DMS53 treated with DMSO at 0.1 percent for 48 hours (cell line): ENCODE results near the gene CD52.
"Not testable (repeated sequence)": the region's sequence is repeated elsewhere in the genome, so short reads cannot be mapped to it uniquely, and the experiment has no call there.

Experiments used
- DNase-seq: peaks from one replicate; lab custom pipeline; 2025; ENCODE audit not compliant: unreplicated experiment; lab: John Stamatoyannopoulos, UW

Gene CD52

DNA sequence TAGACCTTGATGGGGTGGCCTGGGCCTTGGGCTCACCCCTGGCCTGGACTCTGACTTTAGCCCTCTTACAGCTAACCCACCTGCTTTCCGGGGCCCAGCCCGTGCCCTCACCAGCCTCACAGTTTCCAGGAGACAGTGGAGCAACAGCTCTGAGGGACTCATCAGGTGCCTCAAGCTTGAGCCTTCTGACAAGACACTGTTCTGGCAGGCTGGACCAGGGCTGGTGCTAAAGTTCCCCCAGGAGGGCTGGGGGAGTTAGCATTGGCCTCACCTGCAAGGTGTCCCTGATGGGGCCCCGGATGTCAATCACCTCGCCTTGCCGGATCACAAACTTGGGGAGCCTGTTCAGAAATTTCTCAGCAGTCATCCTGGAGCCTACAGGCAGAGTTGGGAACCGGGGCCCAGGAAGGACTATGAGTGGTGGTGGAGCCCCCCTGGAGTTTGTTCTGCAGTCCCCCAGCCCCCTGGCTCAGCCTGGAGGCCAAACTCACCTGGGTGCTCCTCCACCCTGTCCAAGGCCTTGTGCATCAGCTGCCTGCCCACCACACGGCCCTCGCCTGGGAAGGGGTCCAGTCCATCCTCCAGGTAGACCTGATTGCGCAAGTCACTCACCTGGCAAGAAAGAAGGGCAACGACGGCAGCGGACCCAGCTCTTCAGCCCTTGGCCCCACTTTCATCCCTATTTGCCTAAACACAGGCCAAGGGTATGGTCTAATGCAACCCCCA, 33.7 kb upstream of the CD52 start:
- no peak for DNase-seq

DNA sequence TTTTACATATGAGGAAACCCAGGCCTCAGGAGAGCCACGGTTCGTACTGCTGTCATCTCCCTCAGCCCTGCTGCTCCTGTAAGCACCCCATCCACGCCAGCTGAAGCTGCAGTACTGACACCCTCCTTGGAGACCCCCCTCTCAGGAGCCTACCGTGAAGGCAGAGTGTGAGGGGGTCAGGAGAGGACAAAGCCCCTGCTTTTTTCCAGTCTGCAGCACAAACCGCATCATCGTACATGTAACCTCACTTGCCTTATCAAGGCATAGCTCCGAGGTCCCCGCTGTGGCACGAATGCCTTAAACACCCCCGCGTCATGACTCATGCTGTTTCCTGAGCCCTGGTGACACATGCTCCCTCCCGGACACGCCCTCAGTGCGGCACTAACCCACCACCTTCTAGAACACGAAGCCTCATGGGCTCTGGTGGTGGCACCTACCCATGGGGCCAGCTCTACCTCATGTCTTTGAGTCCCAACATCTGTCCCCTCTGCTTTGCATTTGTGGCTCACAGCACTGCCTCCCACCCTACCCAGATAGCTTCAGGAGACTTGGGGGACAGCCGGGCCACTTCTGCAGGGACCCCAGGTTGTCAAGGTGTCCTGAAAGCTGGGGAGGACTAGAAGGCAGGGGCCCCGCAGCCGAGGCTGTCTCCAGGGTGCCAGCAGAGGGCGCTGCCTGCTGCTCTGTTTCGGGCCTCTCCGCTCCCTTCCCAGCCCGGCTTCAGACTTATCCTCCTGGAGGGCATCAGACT, 33.0 kb upstream of the CD52 start:
- peak; percentile 65 for DNase-seq

DNA sequence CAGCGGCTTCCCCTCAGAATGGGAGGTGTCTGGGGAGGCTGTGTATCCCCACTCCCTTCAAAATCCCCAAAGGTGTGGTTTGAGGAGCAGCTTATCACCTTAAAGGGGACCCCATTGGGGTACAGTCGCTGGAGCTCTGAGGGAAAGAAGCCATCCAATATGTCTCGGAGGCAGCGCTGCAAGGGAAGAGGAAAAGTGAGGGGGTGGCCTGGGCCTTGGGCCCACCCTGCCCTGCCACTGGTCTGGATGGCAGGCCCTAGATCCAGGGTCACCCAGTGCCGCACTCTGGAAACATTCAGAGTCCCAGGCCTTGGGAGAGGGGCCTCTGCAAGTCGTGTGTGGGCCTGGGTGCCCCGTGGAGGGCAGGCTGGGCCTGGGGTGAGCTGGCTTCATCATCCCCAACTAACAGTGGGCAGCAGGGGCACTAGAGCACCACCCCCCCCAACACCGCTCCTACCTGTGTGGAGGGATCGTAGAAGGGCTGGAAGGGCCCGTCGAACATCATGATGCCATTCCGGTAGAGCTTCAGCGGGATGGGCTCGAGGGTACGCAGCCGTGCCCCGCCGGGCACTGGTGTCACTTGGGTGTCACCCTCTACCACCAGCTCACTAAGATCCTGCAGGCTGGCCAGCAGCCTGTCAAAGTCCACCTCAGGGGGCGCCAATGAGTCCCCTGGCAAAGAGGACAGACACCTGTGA, 32.2 kb upstream of the CD52 start:
- DNase-seq, result no peak

- DNase-seq, result no peak
These were observed 31.7 kb upstream of the CD52 start for GRCh38 chr1:26286064-26286416.

- no peak for DNase-seq
These were observed 30.6 kb upstream of the CD52 start for GRCh38 chr1:26287033-26287711.

- no peak for DNase-seq
These were observed 29.9 kb upstream of the CD52 start for GRCh38 chr1:26287811-26288210.

DNA sequence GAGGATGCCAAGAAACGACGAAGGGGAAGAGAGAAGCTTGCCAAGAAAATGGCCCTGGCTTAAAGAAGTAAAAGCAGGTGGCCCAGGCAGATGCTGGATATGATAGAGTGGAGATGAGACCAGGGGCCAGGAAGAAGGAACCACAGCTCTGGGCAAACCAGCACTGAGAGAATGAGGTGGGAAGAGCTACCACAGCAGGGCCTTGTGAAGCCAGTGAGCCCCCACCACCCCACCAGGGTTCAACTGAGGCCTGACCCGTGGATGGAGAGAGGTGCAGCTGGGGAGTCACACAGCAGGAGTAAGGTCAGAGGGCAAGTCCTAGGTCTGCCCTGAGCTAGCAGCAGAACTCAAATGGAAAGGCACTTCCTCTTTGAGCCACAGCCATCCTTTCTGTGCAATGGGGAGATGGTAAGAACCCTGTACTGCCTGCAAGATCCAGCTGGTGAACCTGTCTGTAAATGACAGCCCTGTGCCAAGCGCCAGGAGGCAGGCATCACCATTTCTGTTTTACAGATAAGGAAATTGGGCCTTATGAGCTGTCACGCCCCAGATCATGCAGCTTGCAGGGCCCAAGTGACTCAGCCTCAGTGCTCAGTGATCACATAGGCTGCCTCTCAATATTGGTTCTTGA, 29.3 kb upstream of the CD52 start:
- no peak for DNase-seq

GRCh38 chr1:26289158-26290059, 28.3 kb upstream of the CD52 start:
- DNase-seq, result no peak

GRCh38 chr1:26290122-26290881, 27.5 kb upstream of the CD52 start:
- no peak for DNase-seq

DNA sequence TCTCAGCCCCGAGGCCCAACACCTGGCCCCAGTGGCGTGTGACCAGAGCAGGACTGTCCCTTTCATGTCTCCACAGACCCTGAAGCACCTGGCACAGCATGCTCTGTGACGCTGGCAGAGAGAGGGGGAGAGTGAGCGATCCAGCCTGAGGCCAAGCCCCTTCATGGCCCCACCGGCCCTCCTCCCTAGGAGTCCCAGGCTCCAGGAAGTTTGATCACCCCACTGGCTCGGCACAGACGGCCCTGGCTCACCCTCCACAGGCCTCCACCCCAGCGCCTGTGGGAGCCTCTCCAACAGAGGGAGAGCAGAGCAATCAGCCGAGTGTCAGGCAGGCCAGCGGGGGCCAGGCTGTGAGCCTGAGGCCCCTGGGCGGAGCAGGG, 26.9 kb upstream of the CD52 start:
- no peak for DNase-seq

GRCh38 chr1:26291433-26291832, 26.3 kb upstream of the CD52 start:
- DNase-seq, result no peak

DNA sequence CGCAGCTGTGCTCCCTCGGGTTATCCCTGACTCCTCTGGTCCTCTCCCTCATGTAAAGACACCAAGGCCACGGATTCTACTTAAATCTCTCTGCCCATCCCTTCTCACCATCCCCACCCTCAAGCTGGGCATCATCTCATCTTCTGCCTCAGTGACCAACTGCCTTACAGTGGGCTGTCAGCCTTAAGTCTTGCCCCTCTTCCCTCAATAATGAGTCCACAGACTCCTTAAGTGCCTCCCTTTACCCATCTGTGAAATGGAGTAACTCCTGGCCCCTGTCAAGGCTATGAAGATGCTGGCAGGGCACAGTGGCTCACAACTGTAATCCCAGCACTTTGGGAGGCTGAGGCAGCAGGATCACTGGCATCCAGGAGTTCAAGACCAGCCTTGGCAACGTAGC, 25.8 kb upstream of the CD52 start:
- no peak for DNase-seq

- DNase-seq, result not testable (repeated sequence)
These were observed 25.0 kb upstream of the CD52 start for GRCh38 chr1:26292735-26293134.

DNA sequence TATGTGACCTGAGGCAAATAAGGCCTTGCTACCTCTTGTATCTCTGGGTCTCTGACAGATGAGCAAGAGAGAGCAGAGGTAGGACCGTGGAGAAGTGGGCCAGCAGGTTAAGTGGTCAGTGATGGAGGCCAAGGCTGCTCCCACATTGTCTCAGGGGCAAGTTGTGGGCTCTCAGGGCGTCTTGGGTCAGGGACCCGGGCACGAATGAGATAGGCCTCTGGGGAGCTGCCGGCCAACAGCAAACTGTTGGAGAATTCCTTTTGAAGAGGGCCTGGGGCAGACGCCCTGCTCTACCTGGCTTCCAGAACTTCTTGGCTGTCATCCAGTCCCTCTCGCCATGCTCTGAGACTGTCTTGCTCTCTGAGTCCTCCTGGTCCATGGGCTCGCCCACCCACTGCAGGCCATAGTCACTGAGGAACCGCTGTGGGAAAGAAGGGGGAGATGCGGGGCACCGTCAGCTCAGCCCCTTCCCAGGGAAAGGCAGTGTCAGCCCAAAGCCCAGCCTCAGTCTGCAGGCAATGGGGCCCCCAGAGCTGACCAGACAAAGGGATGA, 23.8 kb upstream of the CD52 start:
- DNase-seq, result no peak

GRCh38 chr1:26295194-26296138, 22.3 kb upstream of the CD52 start:
- DNase-seq, result no peak

GRCh38 chr1:26296340-26297056, 21.3 kb upstream of the CD52 start:
- no peak for DNase-seq

DNA sequence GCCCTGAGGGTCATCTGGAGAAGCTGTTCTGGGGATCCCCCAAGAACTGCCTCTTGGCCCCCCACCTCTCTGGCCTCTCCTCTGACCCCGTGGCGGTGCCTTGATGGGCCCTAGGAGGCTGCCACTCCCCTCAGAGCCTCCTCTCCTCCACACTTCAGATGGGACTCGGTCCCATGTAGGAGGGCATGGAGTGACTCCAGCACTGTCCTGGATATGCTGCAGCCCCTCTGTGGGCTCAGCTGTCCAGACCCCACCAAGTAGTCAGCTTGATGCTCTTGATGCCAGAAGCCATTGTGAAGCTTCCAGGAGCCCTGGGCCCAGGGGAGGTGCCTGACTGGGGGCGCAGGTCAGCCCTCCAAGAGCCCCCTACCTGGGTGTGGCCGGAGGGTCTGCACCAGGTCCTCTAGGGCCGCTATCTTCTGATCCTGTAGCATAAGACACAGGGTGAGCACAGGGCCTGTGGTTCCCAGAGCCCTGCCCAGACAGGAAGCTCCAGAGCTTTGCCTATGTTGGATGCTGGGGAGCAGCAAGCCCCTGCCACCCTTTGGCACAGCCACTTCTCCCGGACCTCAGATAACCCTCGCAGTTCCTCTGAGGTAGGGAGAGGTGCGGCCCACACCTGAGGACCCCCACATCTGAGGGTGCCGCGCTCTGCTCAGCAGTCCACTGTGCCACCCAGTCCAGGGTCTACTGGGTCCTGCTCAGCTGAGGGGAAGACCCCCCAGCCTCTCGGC, 20.5 kb upstream of the CD52 start:
- no peak for DNase-seq
